PC-9 (cell line): Measurements from ENCODE around the gene MACC1. TPM values are rescaled to one million over a fixed set of nuclear protein-coding genes. Genes with fewer than 3 reads are reported as not detected.

Experiments used
- Bru-seq: library from RNA; stranded (reverse); fragments of 400-500 nt; gene quantifications from one replicate; lab custom pipeline; 2021; lab: Mats Ljungman, UMichigan
- BruChase-seq, 2 experiments: library from RNA; stranded (reverse); fragments of 400-500 nt; gene quantifications; one replicate each; lab custom pipeline; 2021; lab: Mats Ljungman, UMichigan
- BruUV-seq: library from RNA; stranded (reverse); fragments of 400-500 nt; replicated peaks from 2 replicates; lab custom pipeline; 2021; lab: Mats Ljungman, UMichigan
- CTCF ChIA-PET: fragments of 300-600 bp; sonication (Branson Sonifier 250); formaldehyde crosslinking; loops from one replicate; lab custom pipeline; 2022; ENCODE audit warnings: antibody characterized with exemption; lab: Charles Lee
- POLR2A ChIA-PET: fragments of 300-600 bp; sonication (Branson Sonifier 250); formaldehyde crosslinking; loops from one replicate; lab custom pipeline; 2022; ENCODE audit warnings: antibody characterized with exemption; ENCODE audit not compliant: unreplicated experiment; lab: Charles Lee
- DNase-seq, 2 experiments: peaks; one replicate each; pipeline versions ENCODE4 v3.0.0 to v3.0.0-alpha.2; 2015 to 2022; ENCODE audit warnings: mixed read lengths in 1 of 2
- H2AFZ ChIP-seq: fragments of 200-600 bp; sonication (generic); 2 replicates; pipeline ENCODE4 v1.8.1; 2017; ENCODE audit warnings: antibody characterized with exemption
- H3F3A ChIP-seq: fragments of 200-600 bp; sonication (generic); 2 replicates; pipeline ENCODE4 v1.8.1; 2017; ENCODE audit warnings: antibody characterized with exemption, mild to moderate bottlenecking, low read depth; ENCODE audit not compliant: insufficient read depth
- H3K27ac ChIP-seq: fragments of 200-600 bp; sonication (generic); 2 replicates; pipeline ENCODE4 v1.6.1; 2016; ENCODE audit warnings: mixed run types
- H3K27me3 ChIP-seq: fragments of 200-600 bp; sonication (generic); 2 replicates; pipeline ENCODE4 v1.6.1; 2016; ENCODE audit warnings: low read depth, mixed run types; ENCODE audit not compliant: insufficient read depth
- H3K36me3 ChIP-seq: fragments of 200-600 bp; sonication (generic); 2 replicates; pipeline ENCODE4 v1.6.1; 2016; ENCODE audit warnings: low read depth, mixed run types
- H3K4me1 ChIP-seq: fragments of 200-600 bp; sonication (generic); replicated peaks from 2 replicates; pipeline ENCODE4 v1.6.1; 2016; ENCODE audit warnings: mixed run types; ENCODE audit not compliant: insufficient read depth
- H3K4me2 ChIP-seq: fragments of 200-600 bp; sonication (generic); 2 replicates; pipeline ENCODE4 v1.6.1; 2017; ENCODE audit warnings: mixed run types
- H3K4me3 ChIP-seq: fragments of 200-600 bp; sonication (generic); 2 replicates; pipeline ENCODE4 v1.6.1; 2016; ENCODE audit warnings: mixed run types
- H3K79me2 ChIP-seq: fragments of 200-600 bp; sonication (generic); 2 replicates; pipeline ENCODE4 v1.6.1; 2017; ENCODE audit warnings: low read depth, mixed run types
- H3K9me2 ChIP-seq: fragments of 200-600 bp; sonication (generic); 2 replicates; pipeline ENCODE4 v1.8.1; 2017; ENCODE audit warnings: mild to moderate bottlenecking; ENCODE audit not compliant: insufficient read depth
- H3K9me3 ChIP-seq: fragments of 200-600 bp; sonication (generic); 2 replicates; pipeline ENCODE4 v1.8.1; 2016; ENCODE audit warnings: low read depth; ENCODE audit not compliant: insufficient read depth
- H4K20me1 ChIP-seq: fragments of 200-600 bp; sonication (generic); 2 replicates; pipeline ENCODE4 v1.8.1; 2017; ENCODE audit not compliant: insufficient read depth
- EZH2 ChIP-seq: fragments of 200-600 bp; sonication (generic); IDR thresholded peaks from 2 replicates; pipeline ENCODE4 v1.8.0; 2017; ENCODE audit warnings: antibody characterized with exemption, low read depth
- intact Hi-C: fragments of 100-400 bp; cut with micrococcal nuclease; formaldehyde crosslinking; loops from one replicate; pipeline ENCODE4 v1.10.0; 2022; ENCODE audit not compliant: unreplicated experiment
- long read RNA-seq: library from polyadenylated mRNA; stranded (forward); transcript quantifications from one replicate; pipeline ENCODE4 v2.0.0, GENCODE V29; 2022
- total RNA-seq: library from RNA; stranded (reverse); gene quantifications from 2 replicates; pipeline ENCODE4 v1.2.3, GENCODE V29; 2021
- TF ChIP-seq, protein P1 (sequence below): fragments of 200-600 bp; sonication (generic); conservative IDR thresholded peaks from 2 replicates; pipeline ENCODE4 v1.6.1; 2017; ENCODE audit warnings: mixed run types, antibody characterized with exemption, mild to moderate bottlenecking, moderate library complexity

The MACC1 gene, protein sequence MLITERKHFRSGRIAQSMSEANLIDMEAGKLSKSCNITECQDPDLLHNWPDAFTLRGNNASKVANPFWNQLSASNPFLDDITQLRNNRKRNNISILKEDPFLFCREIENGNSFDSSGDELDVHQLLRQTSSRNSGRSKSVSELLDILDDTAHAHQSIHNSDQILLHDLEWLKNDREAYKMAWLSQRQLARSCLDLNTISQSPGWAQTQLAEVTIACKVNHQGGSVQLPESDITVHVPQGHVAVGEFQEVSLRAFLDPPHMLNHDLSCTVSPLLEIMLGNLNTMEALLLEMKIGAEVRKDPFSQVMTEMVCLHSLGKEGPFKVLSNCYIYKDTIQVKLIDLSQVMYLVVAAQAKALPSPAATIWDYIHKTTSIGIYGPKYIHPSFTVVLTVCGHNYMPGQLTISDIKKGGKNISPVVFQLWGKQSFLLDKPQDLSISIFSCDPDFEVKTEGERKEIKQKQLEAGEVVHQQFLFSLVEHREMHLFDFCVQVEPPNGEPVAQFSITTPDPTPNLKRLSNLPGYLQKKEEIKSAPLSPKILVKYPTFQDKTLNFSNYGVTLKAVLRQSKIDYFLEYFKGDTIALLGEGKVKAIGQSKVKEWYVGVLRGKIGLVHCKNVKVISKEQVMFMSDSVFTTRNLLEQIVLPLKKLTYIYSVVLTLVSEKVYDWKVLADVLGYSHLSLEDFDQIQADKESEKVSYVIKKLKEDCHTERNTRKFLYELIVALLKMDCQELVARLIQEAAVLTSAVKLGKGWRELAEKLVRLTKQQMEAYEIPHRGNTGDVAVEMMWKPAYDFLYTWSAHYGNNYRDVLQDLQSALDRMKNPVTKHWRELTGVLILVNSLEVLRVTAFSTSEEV
- total RNA-seq (48.4 and 50.8 TPM in 2 replicates), Bru-seq, nascent RNA (percentile 96 among the genes with signal in this experiment), BruChase-seq, experiment 1, labeled RNA remaining after a 2-hour chase (percentile 99 among the genes with signal in this experiment), BruChase-seq, experiment 2, labeled RNA remaining after a 6-hour chase (percentile 96 among the genes with signal in this experiment)
- long read RNA-seq, partial matches to known transcripts, result 1 of 22 reads
- long read RNA-seq, other reads (novel, unspliced or antisense), result 20 of 22 reads

DNA sequence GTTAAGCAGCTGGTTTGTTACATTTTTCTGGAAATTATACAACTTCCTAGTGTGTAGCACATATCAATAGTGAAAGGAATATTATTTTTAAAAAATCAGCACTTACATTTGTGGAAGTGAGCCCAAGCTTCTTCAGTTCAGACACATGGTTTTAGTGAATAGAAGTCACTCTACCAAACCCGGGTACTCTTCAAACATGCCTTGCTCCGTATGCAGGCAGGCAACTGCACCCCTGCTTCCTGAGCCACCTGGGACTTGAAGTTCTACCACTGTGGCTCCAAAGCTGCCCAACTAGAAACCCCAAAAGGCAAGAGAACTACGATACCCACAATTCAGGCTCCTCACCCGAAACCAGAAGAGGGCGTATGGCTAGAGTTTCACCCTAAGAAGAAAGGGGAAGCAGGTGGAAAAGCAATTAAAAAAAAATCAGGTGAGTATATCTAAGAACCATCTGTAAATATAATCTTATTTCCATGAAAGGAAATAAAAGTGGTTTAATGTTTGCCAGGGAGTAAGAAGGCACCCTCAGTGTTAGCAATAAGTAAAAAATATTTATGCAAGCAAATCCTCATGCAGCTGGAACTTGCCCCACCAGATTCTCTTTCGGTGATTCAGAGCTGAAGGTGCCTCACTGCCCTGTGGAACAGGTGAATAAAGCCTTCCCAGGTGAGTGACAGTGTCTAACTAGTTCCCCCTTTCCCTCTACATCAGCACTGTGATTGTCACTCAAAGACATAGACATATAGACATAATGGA is at the start of gene MACC1:
TSS of gene MACC1 (minus strand) at position 192 of the 756 bp plus-strand sequence. CDS start 55,522 bp downstream, outside the sequence.
- intact Hi-C loops, result loop anchor here (1.0 to 5.0 kb wide), 11 partner anchors 18 to 469 kb away; no protein-coding TSS in a partner anchor
- Histone ChIP-seq H3K4me1 (peaks cover 70% of the 10 kb centered on the region), H3K27ac (peak within 1 kb of the TSS; percentile 99), H3K79me2 (peaks cover 45% of the 10 kb centered on the region), H3K9me2 (no peaks in the 10 kb centered on the region), H3K4me2 (peak within 1 kb of the TSS; percentile 90), H3K36me3 (peaks cover 17% of the 10 kb centered on the region), H2AFZ (peak within 1 kb of the TSS; percentile 72), H3K27me3 (no peaks in the 10 kb centered on the region), H3F3A (peaks cover 47% of the 10 kb centered on the region), H4K20me1 (no peaks in the 10 kb centered on the region), H3K4me3 (peak within 1 kb of the TSS; percentile 67), H3K9me3 (peaks cover 10% of the 10 kb centered on the region; the same call in 1 of the 2 replicates)
- no TSS peak for BruUV-seq
- CTCF ChIA-PET, result interaction anchor here (1.0 kb wide), 1 partner anchor 24 kb away, joined by 4 read pairs; no protein-coding TSS in a partner anchor
- POLR2A ChIA-PET, result interaction anchor here (0.6 to 1.1 kb wide), 5 partner anchors 54 to 1708 kb away, joined by 3 to 9 read pairs (median 3); no protein-coding TSS in a partner anchor
- DNase-seq, result peak; percentile 88 to 100
- no peak for TF ChIP-seq EZH2
- TF ChIP-seq, protein P1, sequence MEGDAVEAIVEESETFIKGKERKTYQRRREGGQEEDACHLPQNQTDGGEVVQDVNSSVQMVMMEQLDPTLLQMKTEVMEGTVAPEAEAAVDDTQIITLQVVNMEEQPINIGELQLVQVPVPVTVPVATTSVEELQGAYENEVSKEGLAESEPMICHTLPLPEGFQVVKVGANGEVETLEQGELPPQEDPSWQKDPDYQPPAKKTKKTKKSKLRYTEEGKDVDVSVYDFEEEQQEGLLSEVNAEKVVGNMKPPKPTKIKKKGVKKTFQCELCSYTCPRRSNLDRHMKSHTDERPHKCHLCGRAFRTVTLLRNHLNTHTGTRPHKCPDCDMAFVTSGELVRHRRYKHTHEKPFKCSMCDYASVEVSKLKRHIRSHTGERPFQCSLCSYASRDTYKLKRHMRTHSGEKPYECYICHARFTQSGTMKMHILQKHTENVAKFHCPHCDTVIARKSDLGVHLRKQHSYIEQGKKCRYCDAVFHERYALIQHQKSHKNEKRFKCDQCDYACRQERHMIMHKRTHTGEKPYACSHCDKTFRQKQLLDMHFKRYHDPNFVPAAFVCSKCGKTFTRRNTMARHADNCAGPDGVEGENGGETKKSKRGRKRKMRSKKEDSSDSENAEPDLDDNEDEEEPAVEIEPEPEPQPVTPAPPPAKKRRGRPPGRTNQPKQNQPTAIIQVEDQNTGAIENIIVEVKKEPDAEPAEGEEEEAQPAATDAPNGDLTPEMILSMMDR, result peak; percentile 79

DNA sequence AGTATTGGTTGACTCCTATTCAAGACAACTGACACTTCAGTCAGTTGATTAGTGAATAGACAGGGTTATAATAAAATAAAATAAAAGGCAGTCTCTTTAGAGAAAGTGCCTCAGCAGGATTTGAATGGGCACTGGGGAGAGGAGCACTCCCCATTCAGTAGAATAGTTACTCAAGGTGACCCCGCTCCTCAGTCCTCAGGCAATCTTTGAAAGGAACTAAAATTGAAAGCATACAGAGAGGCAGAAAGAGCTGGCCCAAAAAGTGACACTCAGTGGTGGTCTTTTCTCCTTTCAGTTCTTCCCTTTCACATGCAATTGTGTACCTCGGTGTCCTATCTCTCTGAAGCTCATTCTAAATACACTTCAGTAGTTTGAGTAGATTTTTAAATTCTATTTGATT is 47.4 kb upstream of the MACC1 start:
- H3K9me2 ChIP-seq, result no peaks in the 10 kb centered on the region
- no peaks in the 10 kb centered on the region for H3K36me3 ChIP-seq
- TF ChIP-seq, protein P1, result no peak
- no peaks in the 10 kb centered on the region for H3F3A ChIP-seq
- no peaks in the 10 kb centered on the region; the same call in 1 of the 2 replicates for H3K9me3 ChIP-seq
- H3K27ac ChIP-seq, result no peak overlapping the region
- no peaks in the 10 kb centered on the region for H3K79me2 ChIP-seq
- H3K4me1 ChIP-seq, result peaks cover 5% of the 10 kb centered on the region; the same call in 1 of the 2 replicates
- no peaks in the 10 kb centered on the region for H4K20me1 ChIP-seq
- DNase-seq, result no peak
- H3K27me3 ChIP-seq, result no peaks in the 10 kb centered on the region
- no peak overlapping the region for H3K4me3 ChIP-seq
- POLR2A ChIA-PET, result interaction anchor here (0.6 kb wide), 1 partner anchor 158 kb away, joined by 3 read pairs; no protein-coding TSS in a partner anchor
- H2AFZ ChIP-seq, result no peak overlapping the region
- intact Hi-C loops, result no loop called here
- no peak overlapping the region for H3K4me2 ChIP-seq
- BruUV-seq, result no TSS peak
- CTCF ChIA-PET, result no interaction called here
